Loucy (cell line): ENCODE measurements around the gene KIF14.

Experiments used
- CTCF ChIP-seq: fragments of 200-600 bp; sonication (generic); conservative IDR thresholded peaks from 2 replicates; pipeline ENCODE4 v1.5.1; 2014; ENCODE audit warnings: mild to moderate bottlenecking, antibody characterized with exemption, low read length
- EZH2phosphoT487 ChIP-seq: fragments of 200-600 bp; IDR thresholded peaks from 2 replicates; pipeline ENCODE4 v1.6.1; 2018; ENCODE audit warnings: antibody characterized with exemption, mild to moderate bottlenecking, moderate library complexity, borderline replicate concordance

- TF ChIP-seq CTCF (no peak), EZH2phosphoT487 (no peak)
Measured at GRCh38 chr1:200642481-200642880, 21.9 kb upstream of the KIF14 start.
